Caco-2 (cell line): ENCODE measurements around the gene APP. TPM values are rescaled to one million over a fixed set of nuclear protein-coding genes. Genes with fewer than 3 reads are reported as not detected.

Source experiments
- BruUV-seq: library from RNA; stranded (reverse); fragments of 400-500 nt; replicated peaks from 2 replicates; lab custom pipeline; 2021; lab: Mats Ljungman, UMichigan
- CTCF ChIA-PET: fragments of 300-600 bp; sonication (Branson Sonifier 250); formaldehyde crosslinking; loops from one replicate; lab custom pipeline; 2022; ENCODE audit warnings: antibody characterized with exemption; lab: Charles Lee
- POLR2A ChIA-PET: fragments of 300-600 bp; sonication (Branson Sonifier 250); formaldehyde crosslinking; loops from one replicate; lab custom pipeline; 2022; ENCODE audit warnings: antibody characterized with exemption; lab: Charles Lee
- DNase-seq, 2 experiments: peaks; one replicate each; pipeline versions ENCODE4 v3.0.0 to v3.0.0-alpha.2; 2020 to 2022
- H3K27me3 ChIP-seq: replicated peaks from 2 replicates; pipeline ENCODE4 v1.6.0; 2011; ENCODE audit warnings: low read length; ENCODE audit not compliant: control insufficient read depth, insufficient read depth
- H3K36me3 ChIP-seq: 2 replicates; pipeline ENCODE4 v1.5.1; 2011; ENCODE audit warnings: low read length; ENCODE audit not compliant: control insufficient read depth, insufficient read depth
- H3K4me1 ChIP-seq: fragments of 250-450 bp; sonication (Bioruptor Pico); 2 replicates; pipeline ENCODE4 v1.5.1; 2020; ENCODE audit warnings: mild to moderate bottlenecking
- H3K4me3 ChIP-seq: 2 replicates; pipeline ENCODE4 v1.5.1; 2011; ENCODE audit warnings: low read depth, mild to moderate bottlenecking, control low read depth, low read length
- H3K9me3 ChIP-seq: fragments of 250-450 bp; sonication (Bioruptor Pico); 2 replicates; pipeline ENCODE4 v1.5.1; 2020; ENCODE audit warnings: mild to moderate bottlenecking, moderate library complexity
- H3K27ac Mint-ChIP-seq: one replicate; pipeline ENCODE4 v1.8.0; 2022; ENCODE audit warnings: mixed read lengths; ENCODE audit not compliant: unreplicated experiment
- H3K27me3 Mint-ChIP-seq: one replicate; pipeline ENCODE4 v1.8.0; 2022; ENCODE audit warnings: mixed read lengths; ENCODE audit not compliant: insufficient read depth, unreplicated experiment
- H3K36me3 Mint-ChIP-seq: one replicate; pipeline ENCODE4 v1.8.0; 2022; ENCODE audit warnings: mild to moderate bottlenecking, mixed read lengths; ENCODE audit not compliant: insufficient read depth, unreplicated experiment
- H3K4me1 Mint-ChIP-seq: one replicate; pipeline ENCODE4 v1.8.0; 2022; ENCODE audit warnings: low read depth, mixed read lengths; ENCODE audit not compliant: unreplicated experiment
- H3K4me3 Mint-ChIP-seq: one replicate; pipeline ENCODE4 v1.8.0; 2022; ENCODE audit warnings: mild to moderate bottlenecking, moderate library complexity, mixed read lengths; ENCODE audit not compliant: unreplicated experiment
- H3K9me3 Mint-ChIP-seq: one replicate; pipeline ENCODE4 v1.8.0; 2022; ENCODE audit warnings: mixed read lengths; ENCODE audit not compliant: unreplicated experiment
- CTCF ChIP-seq, 2 experiments: fragments of 200-600 bp in 1 of 2; IDR thresholded peaks; 1 replicate in 1 of 2; 2 replicates in 1 of 2; pipeline versions ENCODE4 v1.5.1 to v1.8.0; 2011 to 2022; ENCODE audit warnings: antibody characterized with exemption in 1 of 2, control low read depth in 1 of 2, inconsistent platforms in 1 of 2, low read depth in 1 of 2, low read length in 1 of 2, mild to moderate bottlenecking in 1 of 2, moderate library complexity in 1 of 2; ENCODE audit not compliant: insufficient read depth in 1 of 2, severe bottlenecking in 1 of 2, unreplicated experiment in 1 of 2
- intact Hi-C: fragments of 100-400 bp; cut with micrococcal nuclease; formaldehyde crosslinking; loops from one replicate; pipeline ENCODE4 v1.10.0; 2022; ENCODE audit not compliant: unreplicated experiment
- total RNA-seq: library from RNA; stranded (reverse); gene quantifications from 2 replicates; pipeline ENCODE4 v1.2.3, GENCODE V29; 2022

The APP gene
- total RNA-seq, 1 experiment from 2014 or later, result 331 TPM

DNA sequence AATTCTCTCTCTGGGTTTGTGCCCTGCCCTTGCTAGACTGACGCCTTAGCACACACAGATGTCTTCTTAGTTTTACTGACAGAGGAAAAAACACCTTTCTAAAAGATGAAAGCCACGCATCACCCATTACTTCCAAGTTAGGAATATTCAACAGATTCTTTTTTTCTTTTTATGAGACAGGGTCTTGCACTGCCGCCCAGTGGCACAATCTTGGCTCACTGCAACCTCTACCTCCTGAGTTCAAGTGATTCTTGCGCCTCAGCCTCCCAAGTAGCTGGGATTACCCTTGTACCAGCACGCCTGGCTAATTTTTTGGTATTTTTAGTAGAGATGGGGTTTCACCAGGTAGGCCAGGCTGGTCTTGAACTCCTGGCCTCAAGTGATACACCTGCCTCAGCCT lies 169.2 kb downstream of the APP start:
- intact Hi-C loops, result no loop called here
- Mint-ChIP-seq H3K9me3 (no peaks in the 10 kb centered on the region), H3K4me3 (no peak overlapping the region), H3K36me3 (peaks cover 25% of the 10 kb centered on the region), H3K27me3 (no peaks in the 10 kb centered on the region), H3K4me1 (peaks cover 31% of the 10 kb centered on the region), H3K27ac (no peak overlapping the region)
- DNase-seq, result no peak
- H3K4me3 ChIP-seq, result no peak overlapping the region
- peaks cover 36% of the 10 kb centered on the region for H3K4me1 ChIP-seq
- no peaks in the 10 kb centered on the region for H3K27me3 ChIP-seq
- no peaks in the 10 kb centered on the region for H3K9me3 ChIP-seq
- H3K36me3 ChIP-seq, result no peaks in the 10 kb centered on the region
- TF ChIP-seq CTCF (IDR thresholded peaks at IDR 0.05; ENCODE audit: insufficient read depth in 1 of 2, low read depth in 1 of 2, low read length in 1 of 2, severe bottlenecking in 1 of 2, unreplicated experiment in 1 of 2), result no peak
- no TSS peak for BruUV-seq
- CTCF ChIA-PET, result no interaction called here
- POLR2A ChIA-PET, result no interaction called here

- Mint-ChIP-seq H3K9me3 (no peaks in the 10 kb centered on the region), H3K27ac (peak overlapping the region; percentile 5), H3K27me3 (no peaks in the 10 kb centered on the region), H3K36me3 (peaks cover 25% of the 10 kb centered on the region), H3K4me1 (peaks cover 31% of the 10 kb centered on the region), H3K4me3 (no peak overlapping the region)
- no peaks in the 10 kb centered on the region for H3K9me3 ChIP-seq
- no peaks in the 10 kb centered on the region for H3K36me3 ChIP-seq
- TF ChIP-seq CTCF (IDR thresholded peaks at IDR 0.05; ENCODE audit: insufficient read depth in 1 of 2, low read depth in 1 of 2, low read length in 1 of 2, severe bottlenecking in 1 of 2, unreplicated experiment in 1 of 2), result no peak
- H3K4me3 ChIP-seq, result no peak overlapping the region
- CTCF ChIA-PET, result no interaction called here
- intact Hi-C loops, result loop anchor here (2.0 to 5.0 kb wide), 2 partner anchors 103 to 169 kb away; no protein-coding TSS in a partner anchor
- BruUV-seq, result no TSS peak
- peaks cover 36% of the 10 kb centered on the region for H3K4me1 ChIP-seq
- POLR2A ChIA-PET, result no interaction called here
- no peaks in the 10 kb centered on the region for H3K27me3 ChIP-seq
- DNase-seq, result no peak
Observed at GRCh38 chr21:25999921-26000582, 170.5 kb downstream of the APP start.

GRCh38 chr21:25997788-25998611 lies 172.6 kb downstream of the APP start:
- H3K9me3 ChIP-seq, result no peaks in the 10 kb centered on the region
- CTCF ChIA-PET, result interaction anchor here (0.6 kb wide), 1 partner anchor 155 kb away, joined by 3 read pairs; no protein-coding TSS in a partner anchor
- BruUV-seq, result no TSS peak
- intact Hi-C loops, result loop anchor here (2.0 to 5.0 kb wide), 2 partner anchors 101 to 171 kb away; no protein-coding TSS in a partner anchor
- no peaks in the 10 kb centered on the region for H3K9me3 Mint-ChIP-seq
- H3K27ac Mint-ChIP-seq, result peak overlapping the region; percentile 65
- no peak for TF ChIP-seq CTCF (IDR thresholded peaks at IDR 0.05; ENCODE audit: insufficient read depth in 1 of 2, low read depth in 1 of 2, low read length in 1 of 2, severe bottlenecking in 1 of 2, unreplicated experiment in 1 of 2)
- POLR2A ChIA-PET, result interaction anchor here (0.6 kb wide), 2 partner anchors 51 to 248 kb away, joined by 3 to 5 read pairs; no protein-coding TSS in a partner anchor
- peak overlapping the region; percentile 24 for H3K4me3 Mint-ChIP-seq
- H3K4me1 Mint-ChIP-seq, result peaks cover 31% of the 10 kb centered on the region
- no peak overlapping the region for H3K4me3 ChIP-seq
- no peaks in the 10 kb centered on the region for H3K27me3 Mint-ChIP-seq
- H3K4me1 ChIP-seq, result peaks cover 36% of the 10 kb centered on the region
- no peaks in the 10 kb centered on the region for H3K27me3 ChIP-seq
- H3K36me3 Mint-ChIP-seq, result peaks cover 25% of the 10 kb centered on the region
- peak; percentile 76 to 81 for DNase-seq
- no peaks in the 10 kb centered on the region for H3K36me3 ChIP-seq
